CD14-positive monocyte (primary cell): ENCODE data around the gene TBCK. TPM values are rescaled to one million over a fixed set of nuclear protein-coding genes. Genes with fewer than 3 reads are reported as not detected.

Source experiments
- DNase-seq, 3 donors: peaks; one replicate each; pipeline ENCODE4 v3.0.0-alpha.2; 2011 to 2022
- H2AFZ ChIP-seq: 2 replicates; pipeline ENCODE4 v1.6.0; 2012; ENCODE audit warnings: mild to moderate bottlenecking, low read depth, low read length, inconsistent platforms; ENCODE audit not compliant: insufficient read depth, poor library complexity, severe bottlenecking
- H3K27ac ChIP-seq, 2 donors: 1 replicate in 1 of 2; 2 replicates in 1 of 2; pipeline ENCODE4 v1.5.1; 2012 to 2013; ENCODE audit warnings: low read length in 2 of 2, control low read depth in 1 of 2, inconsistent platforms in 1 of 2, low read depth in 1 of 2, mild to moderate bottlenecking in 1 of 2
- H3K27me3 ChIP-seq, 2 donors: one replicate each; pipeline versions ENCODE4 v1.6.0 to v1.6.1; 2011 to 2013; ENCODE audit warnings: low read length in 2 of 2; ENCODE audit not compliant: control insufficient read depth in 2 of 2, insufficient read depth in 2 of 2
- H3K36me3 ChIP-seq, 2 donors: replicated peaks in 1 of 2; 1 replicate in 1 of 2; 2 replicates in 1 of 2; pipeline versions ENCODE4 v1.5.1 to v1.6.1; 2012 to 2013; ENCODE audit warnings: low read length in 2 of 2, control low read depth in 1 of 2, inconsistent platforms in 1 of 2, mild to moderate bottlenecking in 1 of 2; ENCODE audit not compliant: insufficient read depth in 2 of 2, control insufficient read depth in 1 of 2
- H3K4me1 ChIP-seq, 2 donors: 1 replicate in 1 of 2; 2 replicates in 1 of 2; pipeline versions ENCODE4 v1.5.1 to v1.6.1; 2012 to 2013; ENCODE audit warnings: low read length in 2 of 2, control low read depth in 1 of 2, inconsistent platforms in 1 of 2, mild to moderate bottlenecking in 1 of 2, moderate library complexity in 1 of 2; ENCODE audit not compliant: insufficient read depth in 2 of 2, control insufficient read depth in 1 of 2
- H3K4me2 ChIP-seq: replicated peaks from 2 replicates; pipeline ENCODE3; 2012; ENCODE audit warnings: low read length, moderate library complexity, mild to moderate bottlenecking; ENCODE audit not compliant: poor library complexity, severe bottlenecking; ENCODE audit errors: extremely low read depth
- H3K4me3 ChIP-seq, 3 experiments: fragments of 200-600 bp in 1 of 3; sonication (generic) in 1 of 3; replicated peaks in 1 of 3; 1 replicate in 2 of 3; 2 replicates in 1 of 3; pipeline ENCODE4 v1.5.1; 2011 to 2013; ENCODE audit warnings: low read length in 3 of 3, mild to moderate bottlenecking in 3 of 3, control low read depth in 2 of 3, low read depth in 2 of 3, inconsistent platforms in 1 of 3, moderate library complexity in 1 of 3
- H3K79me2 ChIP-seq: 2 replicates; pipeline ENCODE4 v1.6.0; 2012; ENCODE audit warnings: mild to moderate bottlenecking, control low read depth, inconsistent platforms, low read length, moderate library complexity; ENCODE audit not compliant: insufficient read depth
- H3K9ac ChIP-seq: 2 replicates; pipeline ENCODE4 v1.6.0; 2017; ENCODE audit warnings: low read length, mild to moderate bottlenecking; ENCODE audit not compliant: insufficient read depth, poor library complexity, severe bottlenecking
- H3K9me3 ChIP-seq, 2 donors: replicated peaks in 1 of 2; 1 replicate in 1 of 2; 2 replicates in 1 of 2; pipeline versions ENCODE4 v1.5.1 to v1.6.1; 2012 to 2013; ENCODE audit warnings: low read length in 2 of 2, control low read depth in 1 of 2; ENCODE audit not compliant: control insufficient read depth in 1 of 2, insufficient read depth in 1 of 2
- H4K20me1 ChIP-seq: 2 replicates; pipeline ENCODE4 v1.6.0; 2012; ENCODE audit warnings: mild to moderate bottlenecking, low read length, control low read depth, moderate library complexity; ENCODE audit not compliant: insufficient read depth
- H3K27ac Mint-ChIP-seq, 7 donors: one replicate each; pipeline ENCODE4 v1.8.0; 2020; ENCODE audit warnings: mild to moderate bottlenecking in 7 of 7, mixed read lengths in 7 of 7, moderate library complexity in 6 of 7, inconsistent platforms in 2 of 7
- H3K27me3 Mint-ChIP-seq, 3 donors: one replicate each; pipeline ENCODE4 v1.8.0; 2021 to 2022; ENCODE audit warnings: low read depth in 3 of 3, mild to moderate bottlenecking in 3 of 3, mixed read lengths in 3 of 3, moderate library complexity in 3 of 3, inconsistent platforms in 1 of 3
- H3K36me3 Mint-ChIP-seq, 2 donors: one replicate each; pipeline ENCODE4 v1.8.0; 2020; ENCODE audit warnings: mixed read lengths in 2 of 2, inconsistent platforms in 1 of 2, mild to moderate bottlenecking in 1 of 2
- H3K4me1 Mint-ChIP-seq: one replicate; pipeline ENCODE4 v1.8.0; 2020; ENCODE audit warnings: mild to moderate bottlenecking, mixed read lengths
- H3K4me3 Mint-ChIP-seq, 2 donors: one replicate each; pipeline ENCODE4 v1.8.0; 2020; ENCODE audit warnings: mild to moderate bottlenecking in 2 of 2, mixed read lengths in 2 of 2, moderate library complexity in 1 of 2
- H3K9me3 Mint-ChIP-seq, 7 donors: one replicate each; pipeline ENCODE4 v1.8.0; 2020 to 2022; ENCODE audit warnings: mixed read lengths in 7 of 7, mild to moderate bottlenecking in 6 of 7, moderate library complexity in 6 of 7, inconsistent platforms in 2 of 7
- WGBS: methylation state at CpG from one replicate; pipeline ENCODE4 v1.1.5; 2013; ENCODE audit warnings: missing lambda C conversion rate; ENCODE audit not compliant: insufficient coverage; 5-methylcytosine and 5-hydroxymethylcytosine counted together
- intact Hi-C, 2 donors: fragments of 100-400 bp; cut with micrococcal nuclease; formaldehyde crosslinking; loops; one replicate each; pipeline versions ENCODE4 v1.15.0 to v1.15.1; 2023
- polyA plus RNA-seq, 3 donors: library from polyadenylated mRNA; depleted of rRNA in 1 of 3; unstranded in 2 of 3; stranded (reverse) in 1 of 3; fragments of 300-500 nt in 2 of 3; fragments of >200 nt in 1 of 3; fragmentation: Illumina TruSeq in 2 of 3; gene quantifications; 1 replicate in 2 of 3; 2 replicates in 1 of 3; pipeline ENCODE4 v1.2.3, GENCODE V29; 2012 to 2021
- TF ChIP-seq, protein P1 (sequence below): fragments of 200-600 bp; IDR thresholded peaks from one replicate; pipeline ENCODE4 v1.8.0; 2022; ENCODE audit warnings: antibody characterized with exemption, mild to moderate bottlenecking

TBCK gene
- polyA plus RNA-seq, 3 donors = 8.0 to 14.0 (median 12.5) TPM

DNA sequence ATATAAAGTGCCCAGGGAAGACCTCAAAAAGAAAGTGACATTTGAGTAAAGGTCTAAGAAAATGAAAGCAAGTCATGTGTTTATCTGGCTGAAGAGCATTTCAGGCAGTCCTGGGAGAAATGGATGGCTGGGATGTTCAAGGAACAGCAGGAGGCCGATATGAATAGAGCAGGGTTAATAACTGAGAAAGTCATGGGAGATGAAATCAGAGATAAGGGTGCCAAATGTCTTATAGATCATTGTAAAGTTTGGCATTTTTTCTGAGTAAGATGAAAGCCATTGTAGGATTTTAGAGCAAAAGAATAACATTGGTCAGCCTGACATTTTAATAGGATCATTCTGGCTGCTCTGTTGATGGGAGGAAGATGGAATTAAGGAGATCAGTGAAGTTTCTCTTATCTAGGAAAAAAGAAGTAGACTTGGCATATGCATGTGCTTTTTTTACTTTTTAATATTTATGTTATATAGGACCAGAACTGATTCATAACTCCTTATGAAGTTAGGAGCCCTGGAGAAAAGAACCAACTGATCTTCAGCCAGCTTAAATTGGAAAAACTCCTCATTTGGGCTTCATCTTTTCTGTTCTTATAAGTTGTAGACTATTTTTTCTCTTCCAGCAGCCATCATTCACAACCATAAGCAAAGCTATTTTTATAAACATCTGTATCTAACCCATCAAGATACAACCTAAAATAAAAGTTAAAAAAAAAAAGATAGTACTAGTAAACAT, 18.9 kb upstream of the TBCK start:
- Histone ChIP-seq H3K4me2 (no peak overlapping the region), H3K27ac (no peak overlapping the region), H3K9ac (no peak overlapping the region), H4K20me1 (no peaks in the 10 kb centered on the region), H3K4me1 (no peaks in the 10 kb centered on the region), H2AFZ (no peak overlapping the region), H3K9me3 (peaks cover 8 to 11% of the 10 kb centered on the region in 2 donors), H3K79me2 (peaks cover 4% of the 10 kb centered on the region), H3K36me3 (peaks cover 92% of the 10 kb centered on the region in 2 donors), H3K27me3 (no peaks in the 10 kb centered on the region), H3K4me3 (no peak overlapping the region)
- peak overlapping the region in 1 of 7 donors; percentile 35 for H3K27ac Mint-ChIP-seq
- H3K4me1 Mint-ChIP-seq = no peaks in the 10 kb centered on the region
- no peaks in the 10 kb centered on the region for H3K27me3 Mint-ChIP-seq
- H3K4me3 Mint-ChIP-seq = no peak overlapping the region
- peaks cover 0 to 16% (median 5%) of the 10 kb centered on the region in 7 donors for H3K9me3 Mint-ChIP-seq
- DNase-seq = no peak
- intact Hi-C loops = no loop called here
- TF ChIP-seq, protein P1, sequence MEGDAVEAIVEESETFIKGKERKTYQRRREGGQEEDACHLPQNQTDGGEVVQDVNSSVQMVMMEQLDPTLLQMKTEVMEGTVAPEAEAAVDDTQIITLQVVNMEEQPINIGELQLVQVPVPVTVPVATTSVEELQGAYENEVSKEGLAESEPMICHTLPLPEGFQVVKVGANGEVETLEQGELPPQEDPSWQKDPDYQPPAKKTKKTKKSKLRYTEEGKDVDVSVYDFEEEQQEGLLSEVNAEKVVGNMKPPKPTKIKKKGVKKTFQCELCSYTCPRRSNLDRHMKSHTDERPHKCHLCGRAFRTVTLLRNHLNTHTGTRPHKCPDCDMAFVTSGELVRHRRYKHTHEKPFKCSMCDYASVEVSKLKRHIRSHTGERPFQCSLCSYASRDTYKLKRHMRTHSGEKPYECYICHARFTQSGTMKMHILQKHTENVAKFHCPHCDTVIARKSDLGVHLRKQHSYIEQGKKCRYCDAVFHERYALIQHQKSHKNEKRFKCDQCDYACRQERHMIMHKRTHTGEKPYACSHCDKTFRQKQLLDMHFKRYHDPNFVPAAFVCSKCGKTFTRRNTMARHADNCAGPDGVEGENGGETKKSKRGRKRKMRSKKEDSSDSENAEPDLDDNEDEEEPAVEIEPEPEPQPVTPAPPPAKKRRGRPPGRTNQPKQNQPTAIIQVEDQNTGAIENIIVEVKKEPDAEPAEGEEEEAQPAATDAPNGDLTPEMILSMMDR = no peak
- H3K36me3 Mint-ChIP-seq = peaks cover 72 to 91% of the 10 kb centered on the region in 2 donors
- WGBS = 90% methylated on average over 1 of the region's 1 CpG

DNA sequence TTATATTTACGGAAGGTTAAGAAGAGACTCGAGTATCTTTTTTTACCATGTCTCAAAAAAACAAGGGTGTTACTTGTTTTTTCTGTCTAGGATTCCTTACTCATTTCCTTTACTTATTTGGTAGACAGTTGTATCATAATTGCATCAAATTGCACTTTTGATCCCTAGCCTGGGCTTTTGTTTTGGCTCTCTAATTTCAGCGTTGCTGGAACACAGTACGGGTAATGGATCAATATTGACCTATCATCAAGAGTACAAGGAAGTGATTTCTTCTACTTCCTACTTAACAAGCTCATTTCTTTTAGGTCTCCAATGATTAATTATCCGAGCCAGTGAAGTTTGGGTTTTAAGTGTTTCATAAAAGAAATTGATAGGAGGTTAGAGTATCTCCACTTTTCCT, 17.2 kb upstream of the TBCK start:
- intact Hi-C loops = no loop called here
- Mint-ChIP-seq H3K27ac (no peak overlapping the region), H3K36me3 (peaks cover 68 to 87% of the 10 kb centered on the region in 2 donors), H3K4me1 (no peaks in the 10 kb centered on the region), H3K27me3 (no peaks in the 10 kb centered on the region), H3K9me3 (peaks cover 0 to 11% (median 5%) of the 10 kb centered on the region in 7 donors), H3K4me3 (no peak overlapping the region)
- Histone ChIP-seq H3K79me2 (no peaks in the 10 kb centered on the region), H3K4me2 (no peak overlapping the region), H3K9ac (no peak overlapping the region), H2AFZ (no peak overlapping the region), H3K9me3 (peaks cover 5 to 8% of the 10 kb centered on the region in 2 donors), H3K4me1 (no peaks in the 10 kb centered on the region), H3K27me3 (no peaks in the 10 kb centered on the region), H3K36me3 (peaks cover 91 to 95% of the 10 kb centered on the region in 2 donors), H3K27ac (no peak overlapping the region), H3K4me3 (no peak overlapping the region), H4K20me1 (no peaks in the 10 kb centered on the region)
- DNase-seq = no peak
- no CpG with 5 or more reads among the region's 5 CpGs for WGBS
- TF ChIP-seq, protein P1 = no peak
